Diencephalon (tissue), 1 donor: Measurements from ENCODE around the gene ANKRD62. TPM values are rescaled to one million over a fixed set of nuclear protein-coding genes. Genes with fewer than 3 reads are reported as not detected.

Experiments
- small RNA-seq: library from RNA; depleted of rRNA; stranded (forward); fragments of <200 nt; gene quantifications from one replicate; pipeline ENCODE3, GENCODE V24; 2014
- total RNA-seq: library from RNA; depleted of rRNA; stranded (reverse); fragments of >200 nt; gene quantifications from one replicate; pipeline ENCODE4 v1.2.3, GENCODE V29; 2014

ANKRD62 gene
- 0.23 TPM for total RNA-seq

DNA sequence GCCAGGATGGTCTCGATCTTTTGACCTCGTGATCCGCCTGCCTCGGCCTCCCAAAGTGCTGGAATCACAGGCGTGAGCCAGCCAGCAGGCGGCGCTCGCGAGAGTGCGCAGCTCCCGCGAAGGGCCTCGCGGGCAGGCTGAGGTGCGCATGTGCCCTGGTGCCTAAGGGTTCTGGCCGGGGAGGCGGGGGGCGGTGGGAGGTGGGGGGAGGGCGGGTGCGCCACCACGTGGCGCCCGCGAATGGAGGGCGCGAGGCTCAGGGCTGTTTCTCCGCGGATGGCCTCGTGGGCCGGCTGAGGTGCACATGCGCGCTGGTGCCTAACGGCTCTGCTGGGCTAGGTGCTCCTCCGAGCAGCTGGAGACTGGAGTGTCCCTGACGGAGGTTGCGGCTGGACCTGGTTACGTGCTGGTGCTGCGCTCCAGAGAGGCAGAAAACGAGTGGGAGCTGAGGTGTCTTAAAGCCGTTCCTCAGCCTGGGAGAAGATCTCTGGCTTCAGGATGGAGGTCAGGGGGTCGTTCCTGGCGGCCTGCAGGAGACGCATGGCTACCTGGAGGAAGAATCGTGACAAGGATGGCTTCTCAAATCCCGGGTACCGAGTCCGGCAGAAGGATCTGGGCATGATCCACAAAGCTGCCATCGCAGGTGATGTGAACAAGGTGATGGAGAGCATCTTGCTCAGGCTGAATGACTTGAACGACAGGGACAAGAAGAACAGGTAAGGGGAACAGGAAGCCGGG is at the start of gene ANKRD62:
TSS of gene ANKRD62 (plus strand) at position 324 of the 738 bp plus-strand sequence. CDS start at position 499, 175 bp downstream.

Small RNA genes lying within 50 kb of the gene (small RNA-seq; reads per million reads assigned to genes)
- not detected for gene RNU6-324P

Other genes with a start within 250 kb of the ANKRD62 start
- gene CHMP1B, start 242.4 kb upstream of the ANKRD62 start, total RNA-seq: 49.8 TPM
- gene MPPE1, start 185.5 kb upstream of the ANKRD62 start, total RNA-seq: 23.5 TPM
- gene IMPA2, start 112.3 kb upstream of the ANKRD62 start, total RNA-seq: 3.5 TPM
- gene CIDEA, start 160.5 kb downstream of the ANKRD62 start, total RNA-seq: not detected
- 24.0 TPM for gene TUBB6, start 214.4 kb downstream of the ANKRD62 start, total RNA-seq